ENCODE measurements around the gene HSD11B2.

The HSD11B2 gene

GRCh38 chr16:67444259-67445125 lies 13.6 kb downstream of the HSD11B2 start:
- H3K4me2 ChIP-seq (ENCODE audit: low read length), result no peak overlapping the region
- H3K4me1 ChIP-seq, result peaks cover 41% of the 10 kb centered on the region
- H3K9me3 ChIP-seq (ENCODE audit: control insufficient read depth, low read length), result no peaks in the 10 kb centered on the region
- no peak overlapping the region for H3K27ac ChIP-seq
- no peaks in the 10 kb centered on the region for H3K27me3 ChIP-seq (ENCODE audit: control insufficient read depth, insufficient read depth, low read length)
- H3K79me2 ChIP-seq, result peaks cover 14% of the 10 kb centered on the region
- H2AFZ ChIP-seq, result no peak overlapping the region
- H3K4me3 ChIP-seq (ENCODE audit: low read depth, low read length), result no peak overlapping the region
- no peak overlapping the region for H3K9ac ChIP-seq
- no peak for TF ChIP-seq CTCF (IDR thresholded peaks at IDR 0.05)
- no peaks in the 10 kb centered on the region for H3K36me3 ChIP-seq (ENCODE audit: control insufficient read depth, insufficient read depth, low read length)

- no peak overlapping the region for H3K27ac ChIP-seq
Measured at GRCh38 chr16:67445126-67445426, 14.2 kb downstream of the HSD11B2 start.

GRCh38 chr16:67445441-67445912 lies 14.6 kb downstream of the HSD11B2 start:
- no peaks in the 10 kb centered on the region for H3K9me3 ChIP-seq (ENCODE audit: control insufficient read depth, low read length)
- no peaks in the 10 kb centered on the region for H3K27me3 ChIP-seq (ENCODE audit: control insufficient read depth, insufficient read depth, low read length)
- no peaks in the 10 kb centered on the region for H3K36me3 ChIP-seq (ENCODE audit: control insufficient read depth, insufficient read depth, low read length)
- H3K4me3 ChIP-seq (ENCODE audit: low read depth, low read length), result no peak overlapping the region
- H2AFZ ChIP-seq, result no peak overlapping the region
- no peak overlapping the region for H3K9ac ChIP-seq
- no peak for TF ChIP-seq CTCF (IDR thresholded peaks at IDR 0.05)
- peaks cover 18% of the 10 kb centered on the region for H3K79me2 ChIP-seq
- peaks cover 41% of the 10 kb centered on the region for H3K4me1 ChIP-seq
- no peak overlapping the region for H3K4me2 ChIP-seq (ENCODE audit: low read length)
- no peak overlapping the region for H3K27ac ChIP-seq

More at GRCh38 chr16:67445126-67445426, 14.2 kb downstream of the HSD11B2 start:
- H3K36me3 ChIP-seq (ENCODE audit: control insufficient read depth, insufficient read depth, low read length), result no peaks in the 10 kb centered on the region
- no peak overlapping the region for H3K4me2 ChIP-seq (ENCODE audit: low read length)
- no peak overlapping the region for H3K4me3 ChIP-seq (ENCODE audit: low read depth, low read length)
- H3K27me3 ChIP-seq (ENCODE audit: control insufficient read depth, insufficient read depth, low read length), result no peaks in the 10 kb centered on the region
- no peak for TF ChIP-seq CTCF (IDR thresholded peaks at IDR 0.05)
- H3K9ac ChIP-seq, result no peak overlapping the region
- H3K4me1 ChIP-seq, result peaks cover 41% of the 10 kb centered on the region
- no peak overlapping the region for H2AFZ ChIP-seq
- H3K9me3 ChIP-seq (ENCODE audit: control insufficient read depth, low read length), result no peaks in the 10 kb centered on the region
- peaks cover 18% of the 10 kb centered on the region for H3K79me2 ChIP-seq

- Histone ChIP-seq H3K27ac (no peak overlapping the region), H3K9ac (no peak overlapping the region), H3K79me2 (peaks cover 22% of the 10 kb centered on the region), H3K9me3 (ENCODE audit: control insufficient read depth, low read length) (no peaks in the 10 kb centered on the region), H3K36me3 (ENCODE audit: control insufficient read depth, insufficient read depth, low read length) (no peaks in the 10 kb centered on the region), H3K4me2 (ENCODE audit: low read length) (no peak overlapping the region), H3K4me3 (ENCODE audit: low read depth, low read length) (no peak overlapping the region), H2AFZ (no peak overlapping the region), H3K27me3 (ENCODE audit: control insufficient read depth, insufficient read depth, low read length) (no peaks in the 10 kb centered on the region), H3K4me1 (peaks cover 41% of the 10 kb centered on the region)
- TF ChIP-seq CTCF (IDR thresholded peaks at IDR 0.05), result no peak
Measured at GRCh38 chr16:67445913-67446907, 15.3 kb downstream of the HSD11B2 start.
